HepG2 (cell line): Measurements from ENCODE around the gene SLC38A4. TPM values are rescaled to one million over a fixed set of nuclear protein-coding genes. Genes with fewer than 3 reads are reported as not detected.

Source experiments
- ARNTL ChIP-seq: sonication (generic); formaldehyde crosslinking; IDR thresholded peaks from 2 replicates; pipeline ENCODE4 v1.4.0; 2020; ENCODE audit warnings: mild to moderate bottlenecking, missing genetic modification reagents
- BCL3 ChIP-seq: sonication (generic); formaldehyde crosslinking; IDR thresholded peaks from 2 replicates; pipeline ENCODE4 v1.5.1; 2020; ENCODE audit warnings: mild to moderate bottlenecking, missing genetic modification reagents, moderate library complexity
- HES4 ChIP-seq: sonication (generic); formaldehyde crosslinking; IDR thresholded peaks from 2 replicates; pipeline ENCODE4 v1.9.0; 2021; ENCODE audit warnings: mild to moderate bottlenecking, missing genetic modification reagents, borderline replicate concordance
- HOXD1 ChIP-seq: sonication (generic); formaldehyde crosslinking; IDR thresholded peaks from 2 replicates; pipeline ENCODE4 v1.5.0; 2020; ENCODE audit warnings: missing genetic modification reagents
- MNT ChIP-seq: fragments of 450-650 bp; IDR thresholded peaks from 2 replicates; pipeline ENCODE4 v1.6.1; 2016
- NFE2 ChIP-seq: sonication (generic); formaldehyde crosslinking; IDR thresholded peaks from 2 replicates; pipeline ENCODE4 v1.4.0; 2020; ENCODE audit warnings: missing genetic modification reagents
- NFKBIZ ChIP-seq: IDR thresholded peaks from 2 replicates; pipeline ENCODE4 v1.6.1; 2018; ENCODE audit warnings: missing genetic modification reagents, missing compliant biosample characterization
- PRDM15 ChIP-seq: sonication (generic); formaldehyde crosslinking; IDR thresholded peaks from 2 replicates; pipeline ENCODE4 v1.4.0; 2020; ENCODE audit warnings: missing genetic modification reagents
- RAD21 ChIP-seq: fragments of 450-650 bp; formaldehyde crosslinking; IDR thresholded peaks from 2 replicates; pipeline ENCODE4 v1.5.0; 2020; ENCODE audit warnings: mild to moderate bottlenecking
- RBFOX2 ChIP-seq: fragments of 200-400 bp; formaldehyde crosslinking; IDR thresholded peaks from 2 replicates; pipeline ENCODE4 v1.6.1; 2017; ENCODE audit warnings: low read depth, mild to moderate bottlenecking, low read length
- REPIN1 ChIP-seq: sonication (generic); formaldehyde crosslinking; IDR thresholded peaks from 2 replicates; pipeline ENCODE4 v1.8.0; 2022; ENCODE audit warnings: missing genetic modification reagents, low read depth, mild to moderate bottlenecking, borderline replicate concordance
- SIN3B ChIP-seq: fragments of 150-350 bp; IDR thresholded peaks from 2 replicates; pipeline ENCODE4 v1.6.1; 2014; ENCODE audit warnings: low read length
- SOX5 ChIP-seq: IDR thresholded peaks from 2 replicates; pipeline ENCODE4 v1.6.1; 2016; ENCODE audit warnings: borderline replicate concordance
- TAF1 ChIP-seq: sonication (generic); formaldehyde crosslinking; IDR thresholded peaks from 2 replicates; pipeline ENCODE4 v1.4.0; 2020; ENCODE audit warnings: missing genetic modification reagents
- TBP ChIP-seq: sonication (generic); formaldehyde crosslinking; IDR thresholded peaks from 2 replicates; pipeline ENCODE4 v1.5.0; 2020; ENCODE audit warnings: missing genetic modification reagents
- TBX2 ChIP-seq: sonication (generic); formaldehyde crosslinking; IDR thresholded peaks from 2 replicates; pipeline ENCODE4 v1.5.0; 2020; ENCODE audit warnings: missing genetic modification reagents, mild to moderate bottlenecking, borderline replicate concordance
- ZBTB26 ChIP-seq: IDR thresholded peaks from 2 replicates; pipeline ENCODE4 v1.6.1; 2016; ENCODE audit warnings: missing compliant biosample characterization, missing genetic modification reagents, borderline replicate concordance
- ZBTB8A ChIP-seq: sonication (generic); formaldehyde crosslinking; IDR thresholded peaks from 2 replicates; pipeline ENCODE4 v1.4.0; 2020; ENCODE audit warnings: mild to moderate bottlenecking, low read depth, missing genetic modification reagents, borderline replicate concordance
- ZEB1 ChIP-seq: IDR thresholded peaks from 2 replicates; pipeline ENCODE4 v1.6.1; 2012; ENCODE audit warnings: mild to moderate bottlenecking, low read depth, inconsistent platforms; ENCODE audit not compliant: insufficient replicate concordance
- ZFP1 ChIP-seq: IDR thresholded peaks from 2 replicates; pipeline ENCODE4 v1.6.1; 2016
- ZNF180 ChIP-seq: sonication (generic); formaldehyde crosslinking; IDR thresholded peaks from 2 replicates; pipeline ENCODE4 v1.4.0; 2020; ENCODE audit warnings: low read depth, missing genetic modification reagents, borderline replicate concordance
- ZNF224 ChIP-seq: sonication (generic); formaldehyde crosslinking; IDR thresholded peaks from 2 replicates; pipeline ENCODE4 v1.5.0; 2020; ENCODE audit warnings: mild to moderate bottlenecking, missing genetic modification reagents
- ZNF256 ChIP-seq: sonication (generic); formaldehyde crosslinking; conservative IDR thresholded peaks from 2 replicates; pipeline ENCODE4 v1.4.0; 2020; ENCODE audit warnings: missing genetic modification reagents
- ZNF274 ChIP-seq: sonication (generic); formaldehyde crosslinking; IDR thresholded peaks from 2 replicates; pipeline ENCODE4 v1.5.1; 2020; ENCODE audit warnings: mild to moderate bottlenecking, missing genetic modification reagents
- ZNF33B ChIP-seq: sonication (generic); formaldehyde crosslinking; IDR thresholded peaks from 2 replicates; pipeline ENCODE4 v1.5.1; 2020; ENCODE audit warnings: mild to moderate bottlenecking, missing genetic modification reagents
- ZNF605 ChIP-seq: sonication (generic); formaldehyde crosslinking; IDR thresholded peaks from 2 replicates; pipeline ENCODE4 v1.8.0; 2022; ENCODE audit warnings: mild to moderate bottlenecking, missing genetic modification reagents
- ZNF816 ChIP-seq: sonication (generic); formaldehyde crosslinking; IDR thresholded peaks from 2 replicates; pipeline ENCODE4 v1.8.0; 2022; ENCODE audit warnings: missing genetic modification reagents, mild to moderate bottlenecking, borderline replicate concordance
- polyA plus RNA-seq, 8 experiments: library from polyadenylated mRNA; depleted of rRNA in 3 of 8; stranded (reverse) in 7 of 8; unstranded in 1 of 8; fragments of >200 nt; fragmentation: Illumina TruSeq in 4 of 8; extraction: Trizol in 4 of 8; gene quantifications; 2 replicates each; pipeline versions ENCODE4 v1.2.1 to v1.2.3, GENCODE V29; 2011 to 2016; ENCODE audit warnings: low read depth in 4 of 8, missing spikeins in 1 of 8, mixed read lengths in 1 of 8; ENCODE audit not compliant: insufficient read depth in 1 of 8
- total RNA-seq, 5 experiments: library from RNA; depleted of rRNA; stranded (reverse); fragments of >200 nt; fragmentation: Illumina TruSeq; extraction: Trizol; gene quantifications; 2 replicates each; pipeline ENCODE4 v1.2.3, GENCODE V29; 2016; ENCODE audit warnings: low read depth in 1 of 5

The SLC38A4 gene
- total and polyA plus RNA-seq, 2 of the 13 experiments (the other 11 are each of a cell fraction or from before 2014, with no cell fraction given) = 3.5 to 5.2 TPM

GRCh38 chr12:46798056-46798455, 27.7 kb downstream of the SLC38A4 start (continued):
- no peak for TF ChIP-seq ZBTB8A
- TF ChIP-seq ZFP1 (CRISPR knock-in tag) = no peak
- no peak for TF ChIP-seq ZEB1
- peak; percentile 70; the same call in 1 of the 2 replicates for TF ChIP-seq SOX5 (CRISPR knock-in tag)
- TF ChIP-seq PRDM15 (CRISPR knock-in tag) = no peak
- TF ChIP-seq NFKBIZ (CRISPR knock-in tag) = no peak
- TF ChIP-seq ZNF816 (CRISPR knock-in tag) = no peak
- no peak for TF ChIP-seq MNT
- no peak for TF ChIP-seq ZNF224
- TF ChIP-seq ZNF33B (CRISPR knock-in tag) = no peak
- TF ChIP-seq ARNTL (CRISPR knock-in tag) = no peak
- TF ChIP-seq TAF1 (CRISPR knock-in tag) = no peak
- TF ChIP-seq TBP (CRISPR knock-in tag) = no peak
- no peak for TF ChIP-seq BCL3
- TF ChIP-seq ZNF605 (CRISPR knock-in tag) = no peak
- TF ChIP-seq ZNF256 = no peak
- TF ChIP-seq ZNF274 (CRISPR knock-in tag) = no peak
- TF ChIP-seq ZNF180 = no peak
- TF ChIP-seq TBX2 (CRISPR knock-in tag) = 0 out of 2 replicates have a peak, but pooled peaks have one; percentile 17
- no peak for TF ChIP-seq ZBTB26
- no peak for TF ChIP-seq HES4 (CRISPR knock-in tag)
- no peak for TF ChIP-seq NFE2 (CRISPR knock-in tag)
- no peak for TF ChIP-seq RAD21 (CRISPR knock-in tag)
- TF ChIP-seq SIN3B = no peak
- no peak for TF ChIP-seq REPIN1 (CRISPR knock-in tag)
- TF ChIP-seq RBFOX2 = no peak
- no peak for TF ChIP-seq HOXD1 (CRISPR knock-in tag)
